GM12865 (cell line): ENCODE results near the gene ADH1C.

Source experiments
- DNase-seq: peaks from one replicate; pipeline ENCODE4 v3.0.0; 2010; ENCODE audit warnings: low read depth
- H3K4me3 ChIP-seq: 2 replicates; pipeline ENCODE4 v1.5.1; 2011; ENCODE audit warnings: mild to moderate bottlenecking, low read depth, low read length, control low read depth
- CTCF ChIP-seq: IDR thresholded peaks from 2 replicates; pipeline ENCODE4 v1.5.1; 2011; ENCODE audit warnings: low read length, control low read depth, low read depth, inconsistent platforms; ENCODE audit not compliant: insufficient read depth; ENCODE audit errors: missing control alignments

ADH1C gene

GRCh38 chr4:99352602-99353537 lies at the start of gene ADH1C:
Gene ADH1C (minus strand): TSS chr4:99352746. CDS start chr4:99352675, 71 bp downstream.
- no peak for DNase-seq
- no peak for TF ChIP-seq CTCF
- H3K4me3 ChIP-seq = no peak within 1 kb of the TSS

DNA sequence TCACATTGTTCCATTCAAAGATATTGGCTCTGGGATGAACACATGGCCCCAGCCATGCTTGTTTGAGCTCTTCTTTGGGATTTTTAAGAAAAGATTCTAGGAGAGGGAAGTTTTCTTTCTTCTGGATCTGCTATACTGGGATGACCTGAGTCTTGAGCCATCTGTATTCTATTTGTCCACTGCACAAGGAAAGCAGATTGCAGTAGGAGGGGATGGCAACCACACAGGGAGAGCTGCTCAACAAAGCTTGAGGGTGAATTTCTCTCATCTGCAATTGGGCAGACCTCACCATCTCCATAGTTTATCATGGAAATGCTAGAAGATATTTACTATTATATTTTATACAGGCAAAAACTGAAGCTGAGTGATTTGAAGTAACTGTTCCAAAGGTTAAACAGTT lies 48.3 kb upstream of the ADH1C start:
- no peak overlapping the region for H3K4me3 ChIP-seq
- TF ChIP-seq CTCF = no peak
- DNase-seq = no peak

DNA sequence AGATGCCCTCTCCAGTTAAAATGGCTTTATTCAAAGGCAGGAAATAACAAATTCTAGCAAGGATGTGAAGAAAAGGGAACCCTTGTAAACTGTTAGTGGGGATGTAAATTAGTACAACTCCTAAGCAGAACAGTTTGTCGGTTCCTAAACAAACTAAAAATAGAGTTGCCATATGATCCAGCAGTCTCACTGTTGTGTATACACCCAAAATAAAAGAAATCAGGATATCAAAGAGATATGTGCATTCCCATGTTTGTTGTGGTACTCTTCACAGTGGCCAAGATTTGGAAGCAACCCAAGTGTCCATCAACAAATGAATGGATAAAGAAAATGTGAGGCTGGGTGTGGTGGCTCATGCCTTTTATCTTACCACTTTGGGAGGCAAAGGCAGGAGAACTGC lies 46.5 kb upstream of the ADH1C start:
- no peak for DNase-seq
- no peak for TF ChIP-seq CTCF

DNA sequence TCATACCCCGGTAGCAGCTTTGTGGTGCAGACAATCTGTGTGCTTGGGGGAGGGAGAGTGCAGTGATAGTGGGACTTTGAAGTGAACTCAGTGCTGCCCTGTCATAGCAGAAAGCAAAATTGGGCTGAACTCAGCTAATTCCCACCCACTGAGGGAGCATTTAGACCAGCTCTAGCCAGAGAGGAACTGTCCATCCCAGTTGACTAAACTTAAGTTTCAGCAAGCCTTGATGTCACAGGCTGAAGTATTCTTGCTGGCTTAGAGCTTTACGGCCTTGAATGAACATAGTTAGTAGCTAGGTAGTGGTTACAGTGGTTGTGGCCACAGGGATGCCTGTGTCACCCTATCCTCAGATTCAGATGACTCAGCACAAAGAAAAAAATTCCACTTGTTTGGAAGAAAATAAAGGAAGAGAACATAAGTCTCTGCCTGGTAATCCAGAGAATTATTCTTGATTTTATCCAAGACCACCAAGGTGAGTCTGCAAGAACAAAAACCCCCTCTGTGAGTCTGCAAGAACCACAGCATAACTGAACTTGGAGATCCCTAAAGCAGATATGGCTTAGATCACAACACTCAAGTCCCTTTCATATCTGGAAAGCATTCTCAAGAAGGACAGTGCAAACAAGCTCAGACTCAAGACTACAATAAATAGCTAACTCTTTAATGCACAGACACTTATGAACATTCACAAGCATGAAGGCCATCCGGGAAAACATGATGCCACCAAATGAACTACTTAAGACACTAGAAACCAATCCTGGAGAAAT lies 43.2 kb upstream of the ADH1C start:
- no peak for DNase-seq
- TF ChIP-seq CTCF = no peak
- no peak overlapping the region for H3K4me3 ChIP-seq

More for the DNA sequence above, 46.5 kb upstream of the ADH1C start:
- no peak overlapping the region for H3K4me3 ChIP-seq

- no peak for TF ChIP-seq CTCF
- no peak overlapping the region for H3K4me3 ChIP-seq
- DNase-seq = no peak
Observed at GRCh38 chr4:99394896-99395295, 42.4 kb upstream of the ADH1C start.

DNA sequence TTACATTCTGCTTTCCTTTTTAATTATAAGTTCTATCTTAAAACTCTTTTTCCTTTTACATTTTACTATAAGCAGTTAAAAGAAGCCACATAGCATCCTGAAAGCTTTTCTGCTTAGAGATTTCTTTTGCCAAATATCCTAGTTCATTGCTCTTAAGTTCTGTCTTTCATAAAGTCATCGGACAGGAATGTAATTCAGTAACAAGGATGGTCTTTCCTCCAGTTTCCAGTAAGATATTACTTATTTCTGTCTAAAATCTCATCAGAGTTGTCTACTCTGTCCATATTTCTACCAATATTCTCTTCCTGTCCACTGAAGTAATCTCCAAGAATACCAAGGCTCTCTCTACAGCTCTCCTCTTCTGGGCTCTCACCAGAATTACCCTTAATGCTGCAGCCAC lies 37.5 kb upstream of the ADH1C start:
- H3K4me3 ChIP-seq = no peak overlapping the region
- no peak for TF ChIP-seq CTCF
- DNase-seq = no peak
